H1 (cell line): Measurements from ENCODE around the gene PPP2R2C. TPM values are rescaled to one million over a fixed set of nuclear protein-coding genes. Genes with fewer than 3 reads are reported as not detected.

Source experiments
- CTCF ChIA-PET: fragments of 300-600 bp; sonication (Branson Sonifier 250); formaldehyde crosslinking; loops from one replicate; lab custom pipeline; 2021; ENCODE audit not compliant: partially characterized antibody; lab: Charles Lee
- POLR2A ChIA-PET: fragments of 300-600 bp; sonication (Branson Sonifier 250); formaldehyde crosslinking; loops from one replicate; lab custom pipeline; 2021; ENCODE audit warnings: inconsistent platforms; ENCODE audit not compliant: partially characterized antibody; lab: Charles Lee
- DNase-seq, 2 experiments: peaks; one replicate each; pipeline versions ENCODE4 v3.0.0 to v3.0.0-alpha.2; 2010 to 2022; ENCODE audit warnings: low spot score in 2 of 2, low read depth in 1 of 2, mixed read lengths in 1 of 2
- FAIRE-seq: peaks from 2 replicates; lab custom pipeline; 2011; peaks lifted over from hg19 to GRCh38; lab: Jason Lieb, UNC
- H2AFZ ChIP-seq: 2 replicates; pipeline ENCODE4 v1.8.1; 2012; ENCODE audit warnings: low read length, inconsistent platforms
- H2AK5ac ChIP-seq: 2 replicates; pipeline ENCODE4 v1.6.1; 2013; ENCODE audit warnings: low read depth, low read length
- H2BK120ac ChIP-seq: replicated peaks from 2 replicates; pipeline ENCODE3; 2013; ENCODE audit warnings: low read depth, low read length, inconsistent platforms
- H2BK12ac ChIP-seq: 2 replicates; pipeline ENCODE4 v1.6.1; 2013; ENCODE audit warnings: low read depth, low read length
- H2BK15ac ChIP-seq: 2 replicates; pipeline ENCODE4 v1.6.1; 2013; ENCODE audit warnings: low read length
- H2BK20ac ChIP-seq: 2 replicates; pipeline ENCODE4 v1.6.1; 2013; ENCODE audit warnings: low read length
- H2BK5ac ChIP-seq: 2 replicates; pipeline ENCODE4 v1.6.1; 2013; ENCODE audit warnings: low read depth, low read length
- H3K14ac ChIP-seq: 2 replicates; pipeline ENCODE4 v1.6.1; 2013; ENCODE audit warnings: inconsistent platforms; ENCODE audit not compliant: insufficient read length
- H3K18ac ChIP-seq: 2 replicates; pipeline ENCODE4 v1.6.1; 2013; ENCODE audit warnings: low read length; ENCODE audit errors: extremely low read depth
- H3K23ac ChIP-seq: 2 replicates; pipeline ENCODE4 v1.6.1; 2013; ENCODE audit warnings: inconsistent platforms; ENCODE audit not compliant: insufficient read length
- H3K23me2 ChIP-seq: 2 replicates; pipeline ENCODE4 v1.6.1; 2013; ENCODE audit warnings: low read depth, low read length
- H3K27ac ChIP-seq: 2 replicates; pipeline ENCODE4 v1.6.1; 2011; ENCODE audit warnings: low read depth, low read length, inconsistent platforms
- H3K27me3 ChIP-seq, 4 experiments: replicated peaks in 1 of 4; 1 replicate in 1 of 4; 2 replicates in 3 of 4; pipeline versions ENCODE4 v1.6.1 to v1.8.1; 2011 to 2013; ENCODE audit warnings: low read length in 3 of 4, mild to moderate bottlenecking in 3 of 4, inconsistent platforms in 2 of 4, mixed read lengths in 2 of 4, moderate library complexity in 1 of 4; ENCODE audit not compliant: control insufficient read depth in 3 of 4, insufficient read depth in 3 of 4; ENCODE audit errors: extremely low read depth in 1 of 4
- H3K36me3 ChIP-seq, 4 experiments: 2 replicates each; pipeline versions ENCODE4 v1.6.1 to v1.8.1; 2011 to 2013; ENCODE audit warnings: mild to moderate bottlenecking in 4 of 4, low read length in 3 of 4, moderate library complexity in 2 of 4, control low read depth in 1 of 4, inconsistent platforms in 1 of 4; ENCODE audit not compliant: insufficient read depth in 4 of 4, control insufficient read depth in 2 of 4
- H3K4ac ChIP-seq: replicated peaks from 2 replicates; pipeline ENCODE3; 2013; ENCODE audit warnings: low read length, low read depth, mixed read lengths, inconsistent platforms; ENCODE audit not compliant: insufficient read length
- H3K4me1 ChIP-seq, 4 experiments: replicated peaks in 1 of 4; 1 replicate in 1 of 4; 2 replicates in 3 of 4; pipeline versions ENCODE4 v1.6.1 to v1.8.1; 2011 to 2013; ENCODE audit warnings: low read length in 3 of 4, inconsistent platforms in 2 of 4, mixed read lengths in 1 of 4; ENCODE audit not compliant: insufficient read depth in 4 of 4, control insufficient read depth in 3 of 4
- H3K4me2 ChIP-seq, 2 experiments: 2 replicates each; pipeline versions ENCODE4 v1.6.1 to v1.8.1; 2011 to 2013; ENCODE audit warnings: low read depth in 2 of 2, low read length in 2 of 2, control low read depth in 1 of 2, inconsistent platforms in 1 of 2, mild to moderate bottlenecking in 1 of 2; ENCODE audit not compliant: insufficient read depth in 1 of 2
- H3K4me3 ChIP-seq, 4 experiments: fragments of 200-600, 300-600 bp in 1 of 4; sonication (generic), shearing (Covaris generic), sonication (Bioruptor Twin) in 1 of 4; 2 replicates each; pipeline versions ENCODE4 v1.5.1 to v1.8.1; 2011 to 2016; ENCODE audit warnings: low read length in 4 of 4, low read depth in 3 of 4, control low read depth in 2 of 4, inconsistent platforms in 2 of 4, mild to moderate bottlenecking in 2 of 4, mixed read lengths in 1 of 4, moderate library complexity in 1 of 4; ENCODE audit not compliant: insufficient read depth in 2 of 4; ENCODE audit errors: extremely low read depth in 1 of 4
- H3K56ac ChIP-seq: replicated peaks from 2 replicates; pipeline ENCODE3; 2013; ENCODE audit warnings: low read depth, mild to moderate bottlenecking, mixed read lengths, low read length, inconsistent platforms; ENCODE audit not compliant: insufficient read length
- H3K79me1 ChIP-seq: 2 replicates; pipeline ENCODE4 v1.6.1; 2013; ENCODE audit warnings: low read depth, low read length, control low read depth
- H3K79me2 ChIP-seq, 2 experiments: 2 replicates each; pipeline versions ENCODE4 v1.6.1 to v1.8.1; 2012 to 2013; ENCODE audit warnings: low read length in 2 of 2, mild to moderate bottlenecking in 2 of 2, inconsistent platforms in 1 of 2; ENCODE audit not compliant: insufficient read depth in 2 of 2, control insufficient read depth in 1 of 2
- H3K9ac ChIP-seq, 4 experiments: replicated peaks in 1 of 4; 1 replicate in 1 of 4; 2 replicates in 3 of 4; pipeline versions ENCODE4 v1.6.1 to v1.8.1; 2011 to 2013; ENCODE audit warnings: low read depth in 3 of 4, low read length in 3 of 4, control low read depth in 2 of 4, mild to moderate bottlenecking in 2 of 4, moderate library complexity in 2 of 4, inconsistent platforms in 1 of 4; ENCODE audit errors: extremely low read depth in 1 of 4
- H3K9me3 ChIP-seq, 2 experiments: 2 replicates each; pipeline versions ENCODE4 v1.6.1 to v1.8.1; 2012 to 2013; ENCODE audit warnings: mild to moderate bottlenecking in 2 of 2, moderate library complexity in 2 of 2, control low read depth in 1 of 2, inconsistent platforms in 1 of 2, low read depth in 1 of 2, low read length in 1 of 2, mixed read lengths in 1 of 2; ENCODE audit not compliant: insufficient read depth in 2 of 2
- H4K20me1 ChIP-seq, 2 experiments: replicated peaks in 1 of 2; 2 replicates each; pipeline versions ENCODE3 to v1.8.1; 2011 to 2013; ENCODE audit warnings: inconsistent platforms in 2 of 2, low read length in 2 of 2, mild to moderate bottlenecking in 1 of 2; ENCODE audit not compliant: insufficient read depth in 2 of 2, control insufficient read depth in 1 of 2
- H4K5ac ChIP-seq: 2 replicates; pipeline ENCODE4 v1.6.1; 2013; ENCODE audit warnings: low read length, low read depth, mixed read lengths, inconsistent platforms; ENCODE audit not compliant: insufficient read length
- H4K8ac ChIP-seq: 2 replicates; pipeline ENCODE4 v1.8.0; 2013; ENCODE audit warnings: mild to moderate bottlenecking, moderate library complexity, low read length, inconsistent platforms; ENCODE audit not compliant: insufficient read depth; ENCODE audit errors: extremely low read depth
- H4K91ac ChIP-seq: replicated peaks from 2 replicates; pipeline ENCODE3; 2013; ENCODE audit warnings: low read length, mixed read lengths, inconsistent platforms; ENCODE audit not compliant: insufficient read length
- CHD2 ChIP-seq: IDR thresholded peaks from 2 replicates; pipeline ENCODE4 v1.6.1; 2012; ENCODE audit warnings: low read length, improper control_type of control experiment
- KDM1A ChIP-seq: fragments of 200-600, 300-600 bp; sonication (generic); IDR thresholded peaks from 2 replicates; pipeline ENCODE4 v1.7.1; 2016; ENCODE audit warnings: mild to moderate bottlenecking, low read length, borderline replicate concordance
- KDM4A ChIP-seq: IDR thresholded peaks from one replicate; pipeline ENCODE4 v1.7.1; 2012; ENCODE audit warnings: low read depth, mild to moderate bottlenecking, moderate library complexity, low read length, inconsistent platforms; ENCODE audit not compliant: severe bottlenecking
- POU5F1 ChIP-seq: IDR thresholded peaks from 2 replicates; pipeline ENCODE4 v1.6.1; 2011; ENCODE audit warnings: low read depth, mild to moderate bottlenecking, low read length, moderate library complexity
- SIN3A ChIP-seq, 2 experiments: IDR thresholded peaks in 1 of 2; conservative IDR thresholded peaks in 1 of 2; 2 replicates each; pipeline ENCODE4 v1.6.1; 2011 to 2012; ENCODE audit warnings: low read length in 2 of 2, improper control_type of control experiment in 1 of 2, low read depth in 1 of 2, mild to moderate bottlenecking in 1 of 2
- SIX5 ChIP-seq: IDR thresholded peaks from 2 replicates; pipeline ENCODE4 v1.6.1; 2011; ENCODE audit warnings: mild to moderate bottlenecking, low read depth, low read length
- SP1 ChIP-seq: IDR thresholded peaks from 2 replicates; pipeline ENCODE4 v1.6.1; 2011; ENCODE audit warnings: low read depth, low read length
- SRF ChIP-seq: IDR thresholded peaks from 2 replicates; pipeline ENCODE4 v1.6.1; 2011; ENCODE audit warnings: mild to moderate bottlenecking, low read depth, low read length, moderate library complexity
- TAF1 ChIP-seq: IDR thresholded peaks from 2 replicates; pipeline ENCODE4 v1.6.1; 2011; ENCODE audit warnings: mild to moderate bottlenecking, low read depth, low read length
- TCF12 ChIP-seq: IDR thresholded peaks from 2 replicates; pipeline ENCODE4 v1.6.1; 2011; ENCODE audit warnings: low read depth, mild to moderate bottlenecking, low read length
- WGBS, 2 experiments: shearing (Covaris generic) in 1 of 2; methylation state at CpG; one replicate each; pipeline versions ENCODE4 v1.1.6 to v1.1.7; 2013 to 2015; ENCODE audit warnings: low lambda C conversion rate in 2 of 2, mixed read lengths in 2 of 2, inconsistent platforms in 1 of 2, low coverage in 1 of 2, missing lambda C conversion rate in 1 of 2; ENCODE audit not compliant: insufficient replicate concordance in 2 of 2, insufficient coverage in 1 of 2, insufficient read length in 1 of 2; ENCODE audit errors: extremely low coverage in 1 of 2, missing lambda C conversion rate in 1 of 2; 5-methylcytosine and 5-hydroxymethylcytosine counted together
- polyA plus RNA-seq, 7 experiments: library from polyadenylated mRNA; depleted of rRNA in 3 of 7; stranded (reverse) in 5 of 7; unstranded in 2 of 7; fragments of >200 nt in 5 of 7; fragments of 200-250 nt in 2 of 7; gene quantifications; 1 replicate in 5 of 7; 2 replicates in 1 of 7; 4 replicates in 1 of 7; pipeline versions ENCODE4 v1.2.1 to v1.2.3, GENCODE V29; 2011 to 2013; ENCODE audit warnings: missing spikeins in 2 of 7, mixed read lengths in 2 of 7
- total RNA-seq: library from RNA; stranded (reverse); fragmentation: NEBNext Ultra II Directional; extraction: Animal tissue kit (Norgen Biotek cat#: 25700); gene quantifications from 2 replicates; pipeline ENCODE4 v1.2.1, GENCODE V29; 2021
- TF ChIP-seq, protein P1 (sequence below): IDR thresholded peaks from 2 replicates; pipeline ENCODE4 v1.6.1; 2011; ENCODE audit warnings: low read length, improper control_type of control experiment
- TF ChIP-seq, protein P2 (sequence below): IDR thresholded peaks from 2 replicates; pipeline ENCODE4 v1.6.1; 2012; ENCODE audit warnings: low read length, inconsistent platforms

PPP2R2C gene
- total and polyA plus RNA-seq, 2 of the 8 experiments (the other 6 are each of a cell fraction or from before 2014, with no cell fraction given) = 6.4 TPM

GRCh38 chr4:6396696-6397236, 75.6 kb downstream of the PPP2R2C start:
- Histone ChIP-seq H3K4ac (no peak overlapping the region), H2BK15ac (no peak overlapping the region), H3K79me2 (no peaks in the 10 kb centered on the region), H3K36me3 (no peaks in the 10 kb centered on the region), H3K4me3 (no peak overlapping the region), H4K8ac (no peak overlapping the region), H3K18ac (no peak overlapping the region), H2AK5ac (no peak overlapping the region), H3K23me2 (no peaks in the 10 kb centered on the region), H3K56ac (no peak overlapping the region), H3K9me3 (no peaks in the 10 kb centered on the region), H2BK12ac (no peak overlapping the region), H3K27me3 (no peaks in the 10 kb centered on the region), H3K9ac (no peak overlapping the region), H4K5ac (no peak overlapping the region), H3K79me1 (no peaks in the 10 kb centered on the region), H4K91ac (no peak overlapping the region), H3K4me1 (peaks cover 0 to 2% (median 0%) of the 10 kb centered on the region in 4 experiments; a peak in 2 of 7 replicates), H4K20me1 (no peaks in the 10 kb centered on the region), H2BK20ac (no peak overlapping the region), H2BK120ac (no peak overlapping the region), H3K27ac (no peak overlapping the region), H3K4me2 (no peak overlapping the region), H3K23ac (no peak overlapping the region), H2AFZ (no peak overlapping the region), H3K14ac (no peak overlapping the region), H2BK5ac (no peak overlapping the region)
- ChIA-PET CTCF (interaction anchor here (1.4 to 5.1 kb wide), 3 partner anchors 9 to 64 kb away, joined by 3 to 31 read pairs (median 6); no protein-coding TSS in a partner anchor), POLR2A (no interaction called here)
- 88% methylated on average over 12 of the region's 12 CpGs; no CpG with 5 or more reads in 1 of the 2 experiments for WGBS, 2 experiments
- DNase-seq (no peak), FAIRE-seq (no peak)
- TF ChIP-seq TCF12 (no peak), SIX5 (no peak), POU5F1 (no peak), TAF1 (no peak), SRF (no peak), KDM1A (no peak), KDM4A (no peak), SIN3A (conservative IDR thresholded peaks at IDR 0.05 in 1 of 2, IDR thresholded peaks at IDR 0.05 in 1 of 2; ENCODE audit: low read depth in 1 of 2, low read length in 2 of 2) (no peak), CHD2 (no peak), SP1 (no peak)
- TF ChIP-seq, protein P1, sequence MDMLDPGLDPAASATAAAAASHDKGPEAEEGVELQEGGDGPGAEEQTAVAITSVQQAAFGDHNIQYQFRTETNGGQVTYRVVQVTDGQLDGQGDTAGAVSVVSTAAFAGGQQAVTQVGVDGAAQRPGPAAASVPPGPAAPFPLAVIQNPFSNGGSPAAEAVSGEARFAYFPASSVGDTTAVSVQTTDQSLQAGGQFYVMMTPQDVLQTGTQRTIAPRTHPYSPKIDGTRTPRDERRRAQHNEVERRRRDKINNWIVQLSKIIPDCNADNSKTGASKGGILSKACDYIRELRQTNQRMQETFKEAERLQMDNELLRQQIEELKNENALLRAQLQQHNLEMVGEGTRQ = no peak
- TF ChIP-seq, protein P2, sequence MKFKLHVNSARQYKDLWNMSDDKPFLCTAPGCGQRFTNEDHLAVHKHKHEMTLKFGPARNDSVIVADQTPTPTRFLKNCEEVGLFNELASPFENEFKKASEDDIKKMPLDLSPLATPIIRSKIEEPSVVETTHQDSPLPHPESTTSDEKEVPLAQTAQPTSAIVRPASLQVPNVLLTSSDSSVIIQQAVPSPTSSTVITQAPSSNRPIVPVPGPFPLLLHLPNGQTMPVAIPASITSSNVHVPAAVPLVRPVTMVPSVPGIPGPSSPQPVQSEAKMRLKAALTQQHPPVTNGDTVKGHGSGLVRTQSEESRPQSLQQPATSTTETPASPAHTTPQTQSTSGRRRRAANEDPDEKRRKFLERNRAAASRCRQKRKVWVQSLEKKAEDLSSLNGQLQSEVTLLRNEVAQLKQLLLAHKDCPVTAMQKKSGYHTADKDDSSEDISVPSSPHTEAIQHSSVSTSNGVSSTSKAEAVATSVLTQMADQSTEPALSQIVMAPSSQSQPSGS = no peak
